Cortex of kidney (tissue), 1 donor: ENCODE measurements around the gene KCNS1.

Experiments used
- DNase-seq: peaks from one replicate; lab custom pipeline; 2025; lab: John Stamatoyannopoulos, UW

The KCNS1 gene

DNA sequence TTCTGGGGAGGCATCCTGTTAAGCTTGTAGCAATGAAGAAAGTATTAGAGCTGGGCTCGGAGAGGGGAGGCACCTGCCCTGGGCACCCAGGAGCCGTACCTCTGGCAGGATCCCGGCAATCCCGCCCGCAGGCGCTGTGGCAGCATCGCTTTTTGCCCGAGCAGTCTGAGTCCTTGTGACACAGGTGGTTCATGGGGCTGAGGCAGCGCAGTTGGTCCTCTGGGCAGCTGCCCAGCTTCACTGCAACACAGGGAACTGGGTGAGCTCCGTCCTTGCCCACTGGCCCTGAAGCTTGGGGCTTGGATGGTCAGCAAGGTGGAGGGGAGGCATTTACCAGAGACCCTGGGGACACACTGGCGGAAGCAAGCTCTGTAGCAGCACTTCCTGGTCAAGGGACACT is 9.4 kb upstream of the KCNS1 start:
- no peak for DNase-seq

DNA sequence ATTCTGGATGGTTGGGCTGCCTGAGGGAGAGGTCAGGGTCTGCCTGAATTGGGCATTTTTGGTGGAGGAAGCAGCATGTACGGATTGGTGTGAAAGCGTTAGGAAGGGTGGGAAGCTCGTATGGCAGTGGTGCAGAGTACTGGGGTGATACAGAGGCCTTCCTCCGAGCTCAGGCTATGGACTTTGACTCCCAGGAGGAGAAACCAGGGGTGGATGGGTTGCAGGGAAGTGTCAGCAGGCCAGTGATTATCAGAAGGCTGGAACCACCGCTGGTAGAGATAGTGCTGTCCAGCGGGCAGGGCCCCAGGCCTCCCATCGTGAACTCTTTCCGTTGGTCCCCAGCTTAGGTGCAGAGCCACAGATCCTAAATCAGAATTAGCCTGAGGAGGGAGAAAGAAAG is 8.7 kb upstream of the KCNS1 start:
- DNase-seq: no peak

DNA sequence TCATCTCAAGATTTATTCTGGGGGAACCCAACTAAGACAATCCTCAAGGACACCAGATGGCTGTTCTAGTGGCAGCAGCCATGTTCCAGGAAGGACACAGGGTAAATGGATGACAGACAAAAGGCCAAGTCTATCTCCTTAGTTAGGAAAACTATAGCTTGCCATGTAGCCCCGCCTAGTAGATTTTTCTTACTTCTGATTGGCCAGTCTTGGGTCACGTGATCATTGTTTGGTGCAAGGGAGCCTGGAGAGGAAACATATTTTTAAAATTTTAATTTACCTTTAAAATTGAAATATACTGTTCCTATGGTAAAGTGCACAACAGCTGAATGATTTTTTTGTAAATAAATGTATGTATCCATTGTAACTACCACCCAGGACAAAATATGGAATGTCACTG is 4.4 kb upstream of the KCNS1 start:
- no peak for DNase-seq

GRCh38 chr20:45104786-45105185 is 3.9 kb upstream of the KCNS1 start:
- DNase-seq: no peak

DNA sequence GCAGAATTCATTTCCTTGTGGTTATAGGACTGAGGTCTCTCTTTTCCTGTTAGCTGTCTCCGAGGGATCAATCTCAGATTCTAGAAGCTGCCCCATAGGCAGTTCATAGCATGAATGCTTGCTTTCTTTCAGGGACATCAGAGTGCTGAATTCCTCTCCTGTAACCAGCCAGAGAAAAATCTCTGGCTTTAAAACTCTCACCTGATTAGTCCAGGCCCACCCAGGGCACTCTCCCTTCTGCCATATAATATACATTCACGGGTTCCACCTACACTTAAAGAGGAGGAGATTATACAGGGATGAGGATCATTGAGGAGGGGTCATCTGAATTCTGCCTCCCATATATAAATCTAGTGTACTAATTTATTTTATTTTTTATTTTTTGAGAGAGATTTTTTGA is 2.1 kb upstream of the KCNS1 start:
- no peak for DNase-seq

GRCh38 chr20:45101333-45101850 is 465 bp upstream of the KCNS1 start:
- DNase-seq: no peak

GRCh38 chr20:45098103-45098773 is 2.7 kb downstream of the KCNS1 start:
- DNase-seq: no peak

DNA sequence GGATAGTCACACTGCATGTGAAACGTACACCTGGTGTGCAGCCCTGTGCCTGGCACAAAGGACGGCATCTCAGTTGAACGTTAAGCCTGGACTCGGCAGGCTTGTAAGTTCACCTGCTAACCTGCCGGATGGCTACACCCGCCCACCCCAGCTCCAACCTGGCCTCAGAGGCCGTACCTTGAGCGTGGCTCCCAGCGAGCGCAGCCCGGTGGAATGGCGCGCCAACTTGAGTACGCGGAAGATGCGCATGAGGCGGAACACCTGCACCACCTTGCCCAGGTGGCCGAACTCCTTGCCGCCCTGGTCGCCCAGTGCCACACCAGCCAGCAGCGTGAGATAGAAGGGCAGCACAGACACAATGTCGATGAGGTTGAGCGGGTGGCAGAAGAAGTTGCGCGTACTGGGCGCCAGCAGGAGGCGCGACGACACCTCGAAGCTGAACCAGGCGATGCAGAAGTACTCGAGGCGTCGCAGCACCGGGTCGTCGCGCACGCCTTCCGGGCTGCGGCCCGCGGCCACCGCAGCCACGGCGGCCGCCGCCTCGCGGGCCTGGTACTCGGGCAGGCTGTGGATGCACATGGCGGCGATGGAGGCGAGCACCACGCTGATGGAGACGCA is 3.3 kb downstream of the KCNS1 start:
- DNase-seq: no peak

- DNase-seq: no peak
These were observed 4.1 kb downstream of the KCNS1 start for GRCh38 chr20:45096781-45097180.

DNA sequence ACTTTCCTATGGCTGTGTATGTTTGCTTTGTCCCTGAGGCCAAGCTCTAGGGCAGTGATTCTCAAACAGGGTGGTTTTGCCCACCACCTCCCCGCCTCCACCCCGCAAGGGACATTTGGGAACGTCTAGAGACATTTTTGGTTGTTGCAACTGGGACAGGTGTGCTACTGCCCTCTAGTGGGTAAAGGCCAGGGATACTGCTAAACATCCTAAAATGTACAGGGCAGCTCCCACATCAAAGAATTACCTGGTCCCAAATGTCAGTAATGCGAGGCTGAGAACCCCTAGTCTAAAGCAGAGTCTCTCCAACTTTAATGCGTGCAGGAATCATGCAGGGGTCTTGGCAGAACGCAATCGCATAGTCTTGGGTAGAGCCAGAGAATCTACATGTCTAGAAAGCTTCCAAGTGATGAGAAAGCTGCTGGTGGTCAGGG is 5.1 kb downstream of the KCNS1 start:
- DNase-seq: no peak

DNA sequence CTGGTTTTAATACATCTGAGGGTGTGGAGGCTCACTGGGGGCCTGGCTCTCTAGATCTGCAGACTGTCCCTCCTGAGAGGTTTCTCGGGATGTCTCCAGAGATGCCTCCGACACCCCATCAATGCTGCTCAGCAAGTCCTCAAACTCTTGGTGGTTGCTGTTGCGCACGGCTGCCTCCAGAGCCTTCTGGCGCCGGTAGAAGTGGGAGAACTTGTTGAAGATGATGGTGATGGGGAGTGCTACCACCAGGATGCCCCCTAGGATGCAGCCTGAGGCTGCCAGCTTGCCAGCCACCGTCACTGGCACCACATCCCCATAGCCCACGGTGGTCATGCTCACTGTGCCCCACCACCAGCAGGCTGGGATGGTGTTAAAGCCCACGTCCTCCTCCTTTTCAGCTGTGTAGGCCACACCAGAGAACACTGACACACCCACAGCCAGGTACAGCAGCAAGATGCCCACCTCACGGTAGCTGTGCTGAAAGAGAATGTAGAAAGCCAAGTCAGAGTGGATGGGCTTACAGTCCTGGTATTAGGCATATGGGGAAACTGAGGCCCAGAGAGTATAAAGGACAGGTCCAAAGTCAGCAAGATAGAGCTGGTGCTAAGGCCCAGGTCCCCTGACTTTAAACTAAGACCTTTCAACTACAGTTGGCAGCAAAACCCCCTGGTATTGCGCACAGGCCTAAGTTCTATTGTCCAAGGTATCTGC is 5.9 kb downstream of the KCNS1 start:
- no peak for DNase-seq

DNA sequence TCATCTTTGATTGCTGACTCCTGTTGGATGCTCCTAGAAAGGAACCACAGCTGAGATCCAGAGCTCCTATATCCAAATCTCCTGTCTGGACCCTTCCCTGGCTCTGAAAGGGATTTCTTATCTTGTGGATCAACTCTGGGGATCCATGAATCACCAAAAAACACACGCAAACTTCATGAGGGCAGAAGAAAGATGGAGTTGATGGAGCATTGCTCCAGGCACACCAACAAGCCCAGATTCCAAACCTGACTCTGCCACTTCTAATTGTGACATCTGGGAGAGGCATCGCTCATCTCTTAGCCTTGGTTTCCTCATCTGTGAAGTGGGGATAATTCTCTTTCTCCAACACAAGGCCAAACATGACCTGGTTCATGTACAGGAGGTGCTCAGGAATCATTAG is 6.7 kb downstream of the KCNS1 start:
- no peak for DNase-seq

DNA sequence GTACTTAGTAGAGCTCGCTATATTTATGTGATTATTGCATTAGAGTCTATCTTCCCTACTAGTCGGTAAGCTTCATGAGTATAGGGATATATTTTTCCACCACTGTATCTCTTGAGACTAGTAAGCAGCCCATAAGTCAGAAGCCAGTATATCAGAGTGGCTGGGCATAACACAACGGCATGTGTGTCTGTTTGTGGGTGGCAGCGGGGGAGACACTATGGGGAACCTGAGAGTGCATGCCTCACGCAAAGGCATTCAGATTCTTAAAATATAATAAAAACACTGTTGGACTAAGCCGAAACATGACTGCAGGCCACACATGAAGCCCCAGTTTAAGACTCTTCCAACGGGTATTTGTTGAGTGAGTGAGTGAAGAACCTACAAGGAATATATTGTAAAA is 8.0 kb downstream of the KCNS1 start:
- no peak for DNase-seq

- no peak for DNase-seq
These were observed 9.6 kb downstream of the KCNS1 start for GRCh38 chr20:45091366-45091765.

DNA sequence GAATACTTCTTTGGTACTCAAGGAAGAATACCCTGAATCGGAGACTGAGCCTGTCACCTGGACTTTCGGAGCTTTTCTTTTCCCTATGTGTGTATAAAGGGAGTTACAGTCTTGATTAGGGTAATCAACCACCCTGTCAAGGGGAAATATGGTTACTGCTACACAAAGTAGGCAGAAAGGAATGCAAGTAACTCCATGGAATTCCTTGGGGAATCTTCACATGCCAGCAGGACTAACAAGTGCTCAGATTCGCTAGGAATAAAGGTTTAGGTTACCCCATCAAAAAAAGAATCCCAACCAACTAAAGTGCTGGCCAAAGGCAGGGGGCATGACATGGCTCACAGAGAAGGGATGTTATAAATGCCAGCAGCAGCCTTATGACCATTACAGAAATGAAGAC is 10.4 kb downstream of the KCNS1 start:
- no peak for DNase-seq

- DNase-seq: no peak
These were observed 12.7 kb downstream of the KCNS1 start for GRCh38 chr20:45088247-45088646.

- DNase-seq: no peak
These were observed 13.1 kb downstream of the KCNS1 start for GRCh38 chr20:45087814-45088213.

- no peak for DNase-seq
These were observed 13.7 kb downstream of the KCNS1 start for GRCh38 chr20:45087097-45087790.

GRCh38 chr20:45085867-45086266 is 15.1 kb downstream of the KCNS1 start:
- no peak for DNase-seq

DNA sequence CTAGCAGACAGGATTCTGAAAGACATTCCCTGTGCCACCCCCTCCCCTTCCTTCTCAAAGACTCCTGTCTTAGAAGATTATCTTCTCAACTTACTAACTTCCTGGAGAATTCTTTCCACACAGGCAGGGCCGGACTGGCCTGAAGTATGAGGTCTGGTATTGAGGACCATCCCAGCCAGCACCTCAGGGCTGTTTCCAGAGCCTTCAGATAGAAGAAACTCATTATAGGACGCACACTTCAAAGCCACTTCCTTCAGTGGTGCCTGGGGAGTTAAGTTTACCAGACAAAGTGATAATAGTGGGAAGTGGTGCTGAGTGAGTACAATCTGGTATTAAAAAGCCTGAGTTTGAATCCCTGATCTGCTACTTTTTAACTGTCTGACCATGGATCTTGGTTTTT is 15.6 kb downstream of the KCNS1 start:
- no peak for DNase-seq

- no peak for DNase-seq
These were observed 17.8 kb downstream of the KCNS1 start for GRCh38 chr20:45083127-45083526.

DNA sequence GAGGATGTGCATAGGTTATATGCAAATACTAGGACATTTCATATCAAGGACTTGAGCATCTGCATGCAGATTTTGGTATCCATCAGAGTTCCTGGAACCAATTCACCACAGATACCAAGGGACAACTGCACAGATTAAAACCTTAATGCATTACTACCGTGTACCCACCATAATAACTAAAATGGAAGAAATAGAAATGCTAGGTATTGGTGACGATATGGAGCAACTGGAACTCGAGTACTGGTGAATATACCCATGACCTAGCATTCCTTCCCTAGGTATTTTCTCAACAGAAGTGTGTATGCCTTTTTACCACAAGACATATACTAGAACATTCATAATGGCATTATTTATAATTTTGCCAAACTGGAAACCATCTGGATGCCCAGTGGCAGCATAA is 18.5 kb downstream of the KCNS1 start:
- no peak for DNase-seq
